Activated T-helper 17 cell treated with anti-CD3 and anti-CD28 coated beads, Interleukin-2, amount 50 U/mL, for 72 hours (primary cell): ENCODE results near the gene MSI2. TPM values are rescaled to one million over a fixed set of nuclear protein-coding genes. Genes with fewer than 3 reads are reported as not detected.

Experiments used
- ATAC-seq: fragments of 150-1000 bp; cut with Tn5 transposase; replicated peaks from 2 replicates; pipeline ENCODE4 v1.10.0; 2021; ENCODE audit warnings: mild to moderate bottlenecking, moderate library complexity
- H3K27ac Mint-ChIP-seq: one replicate; pipeline ENCODE4 v1.8.0; 2022; ENCODE audit warnings: mixed read lengths
- H3K27me3 Mint-ChIP-seq: one replicate; pipeline ENCODE4 v1.8.0; 2022; ENCODE audit warnings: mixed read lengths
- H3K36me3 Mint-ChIP-seq: one replicate; pipeline ENCODE4 v1.8.0; 2022; ENCODE audit warnings: low read depth, mild to moderate bottlenecking, mixed read lengths
- H3K4me1 Mint-ChIP-seq: one replicate; pipeline ENCODE4 v1.8.0; 2022; ENCODE audit warnings: mixed read lengths
- H3K4me3 Mint-ChIP-seq: one replicate; pipeline ENCODE4 v1.8.0; 2022; ENCODE audit warnings: mild to moderate bottlenecking, mixed read lengths
- H3K9me3 Mint-ChIP-seq: one replicate; pipeline ENCODE4 v1.8.0; 2022; ENCODE audit warnings: mixed read lengths
- total RNA-seq, 2 donors: library from RNA; stranded (reverse); gene quantifications; one replicate each; pipeline ENCODE4 v1.2.3, GENCODE V29; 2022

Gene MSI2
- total RNA-seq, 2 donors from 2014 or later = 96.3 to 128 TPM

DNA sequence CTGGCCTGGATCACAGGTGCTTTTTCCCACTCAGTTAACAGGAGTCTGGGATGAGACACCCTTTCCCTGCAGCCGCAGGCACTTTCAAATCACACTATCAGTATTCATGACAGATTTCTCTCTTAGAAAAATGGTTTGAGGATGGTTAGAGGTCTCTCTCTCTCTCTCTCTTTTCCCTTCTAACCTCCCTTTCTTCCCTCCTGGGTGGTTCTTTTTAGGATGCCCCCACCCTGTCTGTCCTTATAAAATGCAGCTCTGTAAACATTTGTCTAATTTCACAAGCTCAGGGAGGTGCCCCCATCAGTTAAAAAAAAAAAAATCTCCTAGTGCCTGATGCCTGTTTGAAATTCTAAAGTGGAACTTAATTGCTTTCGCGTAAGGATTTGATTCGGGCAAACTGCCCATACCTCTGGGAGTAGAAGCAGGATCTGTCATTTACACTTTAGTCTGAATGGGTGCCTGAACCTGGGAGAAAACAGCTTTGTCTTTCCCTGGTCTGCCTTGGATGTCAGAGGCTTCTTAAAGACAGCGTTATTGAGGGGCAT lies 329.9 kb downstream of the MSI2 start:
- no peak overlapping the region for H3K4me3 Mint-ChIP-seq
- H3K9me3 Mint-ChIP-seq = no peaks in the 10 kb centered on the region
- ATAC-seq = no peak
- no peaks in the 10 kb centered on the region for H3K36me3 Mint-ChIP-seq
- peak overlapping the region; percentile 84 for H3K27ac Mint-ChIP-seq
- H3K27me3 Mint-ChIP-seq = no peaks in the 10 kb centered on the region
- H3K4me1 Mint-ChIP-seq = peaks cover 4% of the 10 kb centered on the region

GRCh38 chr17:57586742-57587141 lies 330.4 kb downstream of the MSI2 start:
- Mint-ChIP-seq H3K4me3 (no peak overlapping the region), H3K27ac (peak overlapping the region; percentile 84), H3K4me1 (peaks cover 3% of the 10 kb centered on the region), H3K36me3 (no peaks in the 10 kb centered on the region), H3K27me3 (no peaks in the 10 kb centered on the region), H3K9me3 (no peaks in the 10 kb centered on the region)
- no peak for ATAC-seq

DNA sequence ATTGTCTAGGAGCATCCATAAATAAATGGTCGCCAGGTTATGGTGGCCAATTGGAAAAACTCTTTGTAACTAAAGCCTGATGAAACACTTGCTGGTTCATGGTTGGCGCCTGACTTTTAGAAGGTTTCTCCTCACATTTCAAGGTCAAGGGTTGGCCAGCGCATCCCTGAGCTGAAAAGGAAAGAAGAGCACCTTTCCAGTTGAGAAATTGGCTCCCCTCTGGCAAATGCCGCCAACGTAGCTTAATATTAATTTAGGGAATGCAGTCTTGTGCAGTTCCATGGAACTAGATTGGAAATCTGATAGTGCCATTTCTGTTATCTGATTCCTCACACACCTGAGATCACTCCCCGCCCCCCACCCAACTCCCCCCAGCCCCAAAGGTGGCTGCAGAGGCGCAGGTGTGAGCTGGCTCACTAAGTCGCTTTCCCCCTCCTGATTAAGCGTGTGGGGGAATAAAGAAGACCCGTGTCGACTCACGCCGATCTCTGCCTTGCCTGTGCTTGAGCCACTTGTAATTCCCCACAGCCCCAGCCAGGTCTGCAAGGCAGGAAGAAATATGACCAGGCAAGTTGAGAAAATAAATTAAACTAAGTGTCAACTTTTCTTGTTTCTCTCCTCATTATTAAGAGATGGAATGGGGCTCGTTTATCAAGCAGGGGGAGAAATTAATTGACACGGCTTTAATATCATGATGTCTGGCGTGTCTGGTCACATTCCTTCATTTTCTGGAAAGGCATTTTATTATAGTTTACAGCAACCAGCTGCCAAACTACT lies 331.1 kb downstream of the MSI2 start:
- no peak for ATAC-seq
- Mint-ChIP-seq H3K4me1 (no peaks in the 10 kb centered on the region), H3K27me3 (no peaks in the 10 kb centered on the region), H3K4me3 (no peak overlapping the region), H3K36me3 (no peaks in the 10 kb centered on the region), H3K27ac (no peak overlapping the region), H3K9me3 (no peaks in the 10 kb centered on the region)

- Mint-ChIP-seq H3K27ac (peak overlapping the region; percentile 47), H3K27me3 (no peaks in the 10 kb centered on the region), H3K4me1 (no peaks in the 10 kb centered on the region), H3K4me3 (no peak overlapping the region), H3K36me3 (no peaks in the 10 kb centered on the region), H3K9me3 (no peaks in the 10 kb centered on the region)
- ATAC-seq = no peak
These were observed 331.8 kb downstream of the MSI2 start for GRCh38 chr17:57588086-57588485.

DNA sequence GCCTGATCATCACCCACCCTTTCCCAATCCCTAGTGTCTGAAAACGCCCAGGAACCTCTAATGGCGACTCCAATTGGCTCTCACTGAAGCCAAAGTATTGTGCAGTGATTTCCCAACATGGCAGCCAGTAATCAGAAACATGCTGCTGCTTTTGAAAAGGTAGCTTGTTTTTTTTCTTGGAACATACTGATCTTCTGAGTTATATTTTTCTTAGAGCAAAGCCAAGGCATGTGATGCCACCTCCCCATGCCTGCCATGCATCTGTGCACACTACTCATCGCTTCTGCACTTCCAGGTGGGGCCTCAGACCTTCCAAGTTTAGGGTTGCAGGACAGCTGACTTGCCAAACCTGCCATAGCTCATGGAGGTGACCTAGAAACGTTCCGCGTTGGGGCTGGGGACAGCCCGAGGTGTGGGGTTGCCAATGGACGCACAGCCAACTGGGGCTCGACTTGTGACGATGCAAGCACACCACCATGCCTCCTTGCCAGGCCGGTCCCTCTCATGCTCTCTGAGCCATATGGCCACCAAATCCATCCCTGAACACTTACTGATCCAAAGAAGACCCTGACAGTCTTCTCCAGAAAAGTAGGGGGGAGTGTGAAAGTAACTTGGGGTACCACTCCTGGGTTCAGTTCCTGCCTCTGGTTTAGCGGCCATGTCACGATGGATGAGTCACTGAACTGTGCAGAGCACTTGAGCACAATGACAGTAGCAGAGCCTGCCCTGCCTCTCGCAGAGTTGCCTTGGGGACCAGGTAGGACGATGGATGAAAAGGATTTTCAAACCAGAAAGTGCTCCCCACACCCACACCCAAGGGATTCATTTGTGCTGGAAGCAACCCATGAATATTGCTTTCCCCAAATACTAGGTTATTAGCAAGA lies 333.1 kb downstream of the MSI2 start:
- Mint-ChIP-seq H3K36me3 (no peaks in the 10 kb centered on the region), H3K27ac (no peak overlapping the region), H3K4me1 (no peaks in the 10 kb centered on the region), H3K4me3 (no peak overlapping the region), H3K27me3 (no peaks in the 10 kb centered on the region), H3K9me3 (no peaks in the 10 kb centered on the region)
- no peak for ATAC-seq

GRCh38 chr17:57593739-57594462 lies 337.6 kb downstream of the MSI2 start:
- no peak for ATAC-seq
- no peaks in the 10 kb centered on the region for H3K9me3 Mint-ChIP-seq

DNA sequence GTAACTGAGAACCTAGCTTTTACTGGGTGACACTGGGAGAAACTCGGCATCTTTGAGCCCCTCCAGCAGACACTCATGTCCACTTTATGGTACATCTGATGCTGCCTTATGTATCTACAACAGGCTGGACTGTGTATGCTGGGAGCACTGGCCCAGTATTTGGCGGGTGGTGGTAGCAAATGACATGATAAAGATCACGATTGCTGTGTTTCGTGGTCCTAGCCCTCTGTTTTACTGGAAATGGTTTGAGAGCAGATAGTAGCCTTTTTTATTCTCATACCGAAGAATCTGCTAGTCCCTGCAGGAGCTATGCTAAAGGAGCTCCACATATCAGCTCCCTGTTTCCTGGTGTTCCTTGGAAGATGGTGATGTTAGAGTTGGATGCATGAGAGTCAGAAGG lies 338.4 kb downstream of the MSI2 start:
- Mint-ChIP-seq H3K27ac (no peak overlapping the region), H3K4me1 (peaks cover 20% of the 10 kb centered on the region), H3K27me3 (no peaks in the 10 kb centered on the region), H3K36me3 (peaks cover 6% of the 10 kb centered on the region), H3K4me3 (no peak overlapping the region), H3K9me3 (no peaks in the 10 kb centered on the region)
- no peak for ATAC-seq

More at GRCh38 chr17:57593739-57594462, 337.6 kb downstream of the MSI2 start:
- Mint-ChIP-seq H3K36me3 (peaks cover 6% of the 10 kb centered on the region), H3K27ac (no peak overlapping the region), H3K4me1 (peaks cover 11% of the 10 kb centered on the region), H3K4me3 (no peak overlapping the region), H3K27me3 (no peaks in the 10 kb centered on the region)

GRCh38 chr17:57595426-57595825 lies 339.1 kb downstream of the MSI2 start:
- Mint-ChIP-seq H3K4me1 (peaks cover 25% of the 10 kb centered on the region), H3K9me3 (no peaks in the 10 kb centered on the region), H3K4me3 (no peak overlapping the region), H3K27ac (peak overlapping the region; percentile 39), H3K36me3 (peaks cover 10% of the 10 kb centered on the region), H3K27me3 (no peaks in the 10 kb centered on the region)
- no peak for ATAC-seq

- Mint-ChIP-seq H3K4me3 (no peak overlapping the region), H3K27me3 (no peaks in the 10 kb centered on the region), H3K9me3 (no peaks in the 10 kb centered on the region), H3K36me3 (peaks cover 11% of the 10 kb centered on the region), H3K4me1 (peaks cover 31% of the 10 kb centered on the region), H3K27ac (peak overlapping the region; percentile 39)
- no peak for ATAC-seq
These were observed 339.8 kb downstream of the MSI2 start for GRCh38 chr17:57595947-57596695.

DNA sequence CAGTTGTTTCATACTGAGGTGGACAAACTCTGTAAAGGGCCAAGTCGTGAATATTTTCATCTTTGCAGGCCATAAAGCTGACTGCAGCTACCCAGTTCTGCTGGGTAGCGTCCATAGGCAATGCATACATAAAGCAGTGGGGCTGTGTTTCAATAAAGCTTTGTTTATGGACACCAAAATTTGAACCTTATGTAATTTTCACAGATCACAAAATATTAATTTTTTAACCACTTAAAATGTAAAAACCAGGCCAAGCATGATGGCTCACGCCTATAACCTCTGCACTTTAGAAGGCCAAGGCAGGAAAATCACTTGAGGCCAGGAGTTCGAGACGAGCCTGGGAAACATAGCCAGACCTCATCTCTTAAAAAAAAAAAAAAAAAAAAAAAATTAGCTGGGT lies 340.8 kb downstream of the MSI2 start:
- H3K4me1 Mint-ChIP-seq = peaks cover 31% of the 10 kb centered on the region
- H3K27ac Mint-ChIP-seq = no peak overlapping the region
- peaks cover 11% of the 10 kb centered on the region for H3K36me3 Mint-ChIP-seq
- H3K4me3 Mint-ChIP-seq = no peak overlapping the region
- H3K9me3 Mint-ChIP-seq = no peaks in the 10 kb centered on the region
- ATAC-seq = no peak
- no peaks in the 10 kb centered on the region for H3K27me3 Mint-ChIP-seq

GRCh38 chr17:57597531-57598453 lies 341.5 kb downstream of the MSI2 start:
- no peak for ATAC-seq
- peak overlapping the region; percentile 27 for H3K4me3 Mint-ChIP-seq
- H3K36me3 Mint-ChIP-seq = peaks cover 11% of the 10 kb centered on the region
- H3K27me3 Mint-ChIP-seq = no peaks in the 10 kb centered on the region
- H3K27ac Mint-ChIP-seq = peak overlapping the region; percentile 76
- H3K4me1 Mint-ChIP-seq = peaks cover 31% of the 10 kb centered on the region
- no peaks in the 10 kb centered on the region for H3K9me3 Mint-ChIP-seq

- no peaks in the 10 kb centered on the region for H3K9me3 Mint-ChIP-seq
- peaks cover 42% of the 10 kb centered on the region for H3K4me1 Mint-ChIP-seq
- no peaks in the 10 kb centered on the region for H3K27me3 Mint-ChIP-seq
- peak overlapping the region; percentile 92 for H3K27ac Mint-ChIP-seq
- ATAC-seq = peak; percentile 20
- peaks cover 18% of the 10 kb centered on the region for H3K36me3 Mint-ChIP-seq
- H3K4me3 Mint-ChIP-seq = peak overlapping the region; percentile 69
These were observed 343.1 kb downstream of the MSI2 start for GRCh38 chr17:57599271-57600045.
